Lower leg skin (tissue), 4 donors: Measurements from ENCODE around the gene TFCP2. TPM values are rescaled to one million over a fixed set of nuclear protein-coding genes. Genes with fewer than 3 reads are reported as not detected.

Source experiments
- DNase-seq, 2 donors: peaks; one replicate each; pipeline ENCODE4 v3.0.0-alpha.2; 2019; ENCODE audit warnings: low spot score in 2 of 2
- H3K4me3 ChIP-seq: fragments of 200-600 bp; sonication (generic); 2 replicates; pipeline ENCODE4 v1.5.1; 2017; ENCODE audit warnings: mild to moderate bottlenecking, low read depth; ENCODE audit not compliant: poor library complexity, severe bottlenecking
- CTCF ChIP-seq, 3 donors: fragments of 450-650 bp; IDR thresholded peaks; one replicate each; pipeline ENCODE4 v1.5.1; 2016; ENCODE audit warnings: antibody characterized with exemption in 3 of 3, mild to moderate bottlenecking in 3 of 3, moderate library complexity in 2 of 3
- POLR2A ChIP-seq, 2 donors: fragments of 450-650 bp; IDR thresholded peaks; one replicate each; pipeline ENCODE4 v1.6.1; 2016 to 2017; ENCODE audit warnings: antibody characterized with exemption in 2 of 2, mild to moderate bottlenecking in 1 of 2, moderate library complexity in 1 of 2
- WGBS, 2 donors: methylation state at CpG; one replicate each; pipeline ENCODE4 v1.1.5; 2018; 5-methylcytosine and 5-hydroxymethylcytosine counted together
- intact Hi-C: fragments of 100-400 bp; cut with DNase I; formaldehyde crosslinking; loops from one replicate; pipeline ENCODE4 v1.15.0; 2023; ENCODE audit warnings: low total_unique reads
- total RNA-seq, 4 donors: library from RNA; depleted of rRNA; stranded (reverse); fragments of >200 nt; gene quantifications; one replicate each; pipeline ENCODE4 v1.1.0, GENCODE V29; 2016

TFCP2 gene
- total RNA-seq, 4 donors from 2014 or later, result 14.9 to 17.7 (median 17.1) TPM

GRCh38 chr12:51051787-51052186 is 121.1 kb downstream of the TFCP2 start:
- no peak overlapping the region for H3K4me3 ChIP-seq
- intact Hi-C loops, result no loop called here
- 51 to 77% methylated on average over 4 of the region's 4 CpGs for WGBS, 2 donors
- no peak for TF ChIP-seq POLR2A (IDR thresholded peaks at IDR 0.05)
- DNase-seq, result no peak

- WGBS, 2 donors, result 65 to 67% methylated on average over 3 of the region's 3 CpGs
- no peak overlapping the region for H3K4me3 ChIP-seq
- intact Hi-C loops, result no loop called here
- no peak for DNase-seq
- TF ChIP-seq POLR2A (IDR thresholded peaks at IDR 0.05) (no peak), CTCF (IDR thresholded peaks at IDR 0.05) (no peak)
Observed at GRCh38 chr12:51049525-51049924, 123.4 kb downstream of the TFCP2 start.

- intact Hi-C loops, result no loop called here
- peak overlapping the region; percentile 50 for H3K4me3 ChIP-seq
- no peak for DNase-seq
- WGBS, 2 donors, result 20 to 23% methylated on average over 14 of the region's 14 CpGs
- no peak for TF ChIP-seq CTCF (IDR thresholded peaks at IDR 0.05)
- no peak for TF ChIP-seq POLR2A (IDR thresholded peaks at IDR 0.05)
Observed at GRCh38 chr12:51048661-51049251, 124.2 kb downstream of the TFCP2 start.

GRCh38 chr12:51047655-51048540 is 125.0 kb downstream of the TFCP2 start, which contains the start of gene LETMD1:
Gene LETMD1, plus strand, starts transcription at chr12:51048327. Its CDS starts 30 bp downstream, at chr12:51048357.
- peak; percentile 96 to 98 for DNase-seq
- peak within 1 kb of the TSS; percentile 50 for H3K4me3 ChIP-seq
- TF ChIP-seq CTCF (IDR thresholded peaks at IDR 0.05), result peak in 1 of 3 donors; percentile 76
- no peak for TF ChIP-seq POLR2A (IDR thresholded peaks at IDR 0.05)
- WGBS, 2 donors, result 3 to 4% methylated on average over 42 to 44 of the region's 51 CpGs
- intact Hi-C loops, result no loop called here

Other genes starting within 250 kb of the TFCP2 start
- not detected for gene HIGD1C, start 220.6 kb downstream of the TFCP2 start, total RNA-seq
- gene SLC11A2, start 146.8 kb downstream of the TFCP2 start, total RNA-seq, result 10 to 100 TPM; 48.8 to 76.1 (median 64.9) TPM
- 10 to 100 TPM; 51.3 to 75.1 (median 56.6) TPM for gene LETMD1, start 124.8 kb downstream of the TFCP2 start, total RNA-seq
- 10 to 100 TPM; 16.6 to 22.7 (median 18.7) TPM for gene CSRNP2, start 89.5 kb downstream of the TFCP2 start, total RNA-seq
- gene POU6F1, start 44.9 kb upstream of the TFCP2 start, total RNA-seq, result 10 to 100 TPM in 2 of 4 donors, 1 to 10 TPM in 2; 5.5 to 20.2 (median 10.6) TPM
- gene DAZAP2, start 65.7 kb upstream of the TFCP2 start, total RNA-seq, result 100 to 1,000 TPM; 172 to 424 (median 256) TPM
- gene SMAGP, start 97.3 kb upstream of the TFCP2 start, total RNA-seq, result 10 to 100 TPM; 30.0 to 57.2 (median 44.9) TPM
- 1 to 10 TPM in 1 of 4 donors, under 1 TPM in 3; 0.38 to 2.4 (median 0.94) TPM for gene BIN2, start 151.0 kb upstream of the TFCP2 start, total RNA-seq
- not detected for gene CELA1, start 173.5 kb upstream of the TFCP2 start, total RNA-seq
- 10 to 100 TPM in 1 of 4 donors, 1 to 10 TPM in 3; 1.3 to 16.4 (median 4.7) TPM for gene GALNT6, start 218.3 kb upstream of the TFCP2 start, total RNA-seq